Measurements from ENCODE around the gene CAMK1D.

DNA sequence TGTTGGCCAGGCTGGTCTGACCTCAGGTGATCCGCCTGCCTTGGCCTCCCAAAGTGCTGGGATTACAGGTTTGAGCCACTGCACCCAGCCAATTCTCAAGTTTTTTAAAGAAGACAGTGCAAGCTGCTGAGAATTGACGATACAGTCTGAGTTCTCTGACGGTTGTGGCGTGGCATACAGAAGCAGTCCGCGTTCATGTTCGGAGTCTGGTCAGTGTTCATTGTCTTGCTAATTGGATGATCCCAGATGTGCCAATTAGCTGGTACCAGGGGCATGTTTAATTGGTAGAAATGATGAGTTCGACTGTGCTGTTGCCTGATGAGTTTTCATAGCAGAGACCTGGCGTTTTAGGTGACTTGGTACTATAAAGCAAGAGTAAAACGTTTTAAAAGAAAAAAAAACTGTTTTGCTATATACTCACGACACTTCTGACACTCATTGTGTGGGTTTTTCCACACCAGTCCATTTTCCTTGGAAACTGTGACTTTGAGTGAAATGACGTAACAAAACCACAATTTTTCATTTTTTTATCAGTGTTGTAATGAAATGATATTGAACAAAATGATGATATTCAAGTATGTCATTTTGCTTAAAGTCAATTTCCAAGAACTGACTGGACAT lies 32.3 kb downstream of the CAMK1D start:
- TF ChIP-seq, protein P1, sequence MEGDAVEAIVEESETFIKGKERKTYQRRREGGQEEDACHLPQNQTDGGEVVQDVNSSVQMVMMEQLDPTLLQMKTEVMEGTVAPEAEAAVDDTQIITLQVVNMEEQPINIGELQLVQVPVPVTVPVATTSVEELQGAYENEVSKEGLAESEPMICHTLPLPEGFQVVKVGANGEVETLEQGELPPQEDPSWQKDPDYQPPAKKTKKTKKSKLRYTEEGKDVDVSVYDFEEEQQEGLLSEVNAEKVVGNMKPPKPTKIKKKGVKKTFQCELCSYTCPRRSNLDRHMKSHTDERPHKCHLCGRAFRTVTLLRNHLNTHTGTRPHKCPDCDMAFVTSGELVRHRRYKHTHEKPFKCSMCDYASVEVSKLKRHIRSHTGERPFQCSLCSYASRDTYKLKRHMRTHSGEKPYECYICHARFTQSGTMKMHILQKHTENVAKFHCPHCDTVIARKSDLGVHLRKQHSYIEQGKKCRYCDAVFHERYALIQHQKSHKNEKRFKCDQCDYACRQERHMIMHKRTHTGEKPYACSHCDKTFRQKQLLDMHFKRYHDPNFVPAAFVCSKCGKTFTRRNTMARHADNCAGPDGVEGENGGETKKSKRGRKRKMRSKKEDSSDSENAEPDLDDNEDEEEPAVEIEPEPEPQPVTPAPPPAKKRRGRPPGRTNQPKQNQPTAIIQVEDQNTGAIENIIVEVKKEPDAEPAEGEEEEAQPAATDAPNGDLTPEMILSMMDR (IDR thresholded peaks at IDR 0.05), result no peak
- no peak for TF ChIP-seq POLR2A (IDR thresholded peaks at IDR 0.05)

Data from testis (tissue), 2 donors.